Keratinocyte (primary cell): Measurements from ENCODE around the gene CLPX.

Source experiments
- EZH2 ChIP-seq: IDR thresholded peaks from one replicate; pipeline ENCODE4 v1.6.1; 2012; ENCODE audit warnings: inconsistent platforms, mild to moderate bottlenecking, low read length, moderate library complexity
- TF ChIP-seq, protein P1 (sequence below), 3 experiments: IDR thresholded peaks in 1 of 3; conservative IDR thresholded peaks in 1 of 3; optimal IDR thresholded peaks in 1 of 3; 2 replicates in 2 of 3; 3 replicates in 1 of 3; pipeline versions ENCODE3 to v1.5.1; 2011; ENCODE audit warnings: low read length in 3 of 3, mild to moderate bottlenecking in 3 of 3, moderate library complexity in 2 of 3, control low read depth in 1 of 3, inconsistent platforms in 1 of 3; ENCODE audit not compliant: insufficient read depth in 2 of 3; ENCODE audit errors: extremely low read depth in 1 of 3

DNA sequence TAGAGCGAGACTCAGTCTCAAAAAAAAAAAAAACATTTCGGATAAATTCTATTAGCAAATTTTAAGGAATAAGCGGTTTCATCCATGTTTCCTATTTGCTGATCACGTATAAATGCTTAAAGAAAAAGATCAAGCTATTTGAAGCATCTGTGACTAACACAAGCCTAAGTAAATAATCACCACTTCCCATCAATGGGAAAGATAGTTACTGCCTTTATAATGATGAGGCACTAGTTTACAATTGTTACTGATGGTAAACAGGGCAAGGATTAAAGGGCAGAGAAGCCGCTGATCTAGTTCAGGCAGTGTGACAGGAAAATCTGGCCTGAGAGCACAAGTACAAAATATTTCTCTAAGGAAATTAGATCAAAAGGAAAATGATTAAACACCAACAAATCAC lies 13.7 kb downstream of the CLPX start:
- TF ChIP-seq, protein P1, sequence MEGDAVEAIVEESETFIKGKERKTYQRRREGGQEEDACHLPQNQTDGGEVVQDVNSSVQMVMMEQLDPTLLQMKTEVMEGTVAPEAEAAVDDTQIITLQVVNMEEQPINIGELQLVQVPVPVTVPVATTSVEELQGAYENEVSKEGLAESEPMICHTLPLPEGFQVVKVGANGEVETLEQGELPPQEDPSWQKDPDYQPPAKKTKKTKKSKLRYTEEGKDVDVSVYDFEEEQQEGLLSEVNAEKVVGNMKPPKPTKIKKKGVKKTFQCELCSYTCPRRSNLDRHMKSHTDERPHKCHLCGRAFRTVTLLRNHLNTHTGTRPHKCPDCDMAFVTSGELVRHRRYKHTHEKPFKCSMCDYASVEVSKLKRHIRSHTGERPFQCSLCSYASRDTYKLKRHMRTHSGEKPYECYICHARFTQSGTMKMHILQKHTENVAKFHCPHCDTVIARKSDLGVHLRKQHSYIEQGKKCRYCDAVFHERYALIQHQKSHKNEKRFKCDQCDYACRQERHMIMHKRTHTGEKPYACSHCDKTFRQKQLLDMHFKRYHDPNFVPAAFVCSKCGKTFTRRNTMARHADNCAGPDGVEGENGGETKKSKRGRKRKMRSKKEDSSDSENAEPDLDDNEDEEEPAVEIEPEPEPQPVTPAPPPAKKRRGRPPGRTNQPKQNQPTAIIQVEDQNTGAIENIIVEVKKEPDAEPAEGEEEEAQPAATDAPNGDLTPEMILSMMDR (optimal IDR thresholded peaks at IDR 0.05 in 1 of 3, IDR thresholded peaks at IDR 0.05 in 1 of 3, conservative IDR thresholded peaks at IDR 0.05 in 1 of 3; ENCODE audit: extremely low read depth in 1 of 3, insufficient read depth in 2 of 3, low read length in 3 of 3), result no peak
- TF ChIP-seq EZH2, result no peak
